GM12878 (cell line): ENCODE results near the gene ADAMTS14. TPM values are rescaled to one million over a fixed set of nuclear protein-coding genes. Genes with fewer than 3 reads are reported as not detected.
A peak's percentile ranks its signal among the peaks of the same experiment; 100 is the strongest.

Experiments used
- ATAC-seq: fragments of 200-7000 bp; cut with Tn5 transposase; 3 replicates; pipeline ENCODE4 v1.9.1; 2020; ENCODE audit warnings: mild to moderate bottlenecking, moderate library complexity
- BruUV-seq: library from RNA; stranded (reverse); fragments of 400-500 nt; replicated peaks from 2 replicates; lab custom pipeline; 2021; lab: Mats Ljungman, UMichigan
- CTCF ChIA-PET: fragments of 300-600 bp; sonication (Branson Sonifier 250); formaldehyde crosslinking; extraction: SDS; loops from one replicate; lab custom pipeline; 2021; ENCODE audit warnings: inconsistent platforms; lab: Yijun Ruan, JAX
- POLR2A ChIA-PET: fragments of 350-600 bp; formaldehyde crosslinking; extraction: SDS; loops from one replicate; lab custom pipeline; 2021; ENCODE audit warnings: inconsistent platforms; lab: Charles Lee
- RAD21 ChIA-PET: fragments of 300-600 bp; sonication (Branson Sonifier 250); formaldehyde crosslinking; loops from one replicate; lab custom pipeline; 2023; ENCODE audit warnings: antibody characterized with exemption; ENCODE audit not compliant: unreplicated experiment; lab: Charles Lee
- SMC1A ChIA-PET: fragments of 300-600 bp; sonication (Branson Sonifier 250); formaldehyde crosslinking; loops from one replicate; lab custom pipeline; 2023; ENCODE audit not compliant: unreplicated experiment, uncharacterized antibody; lab: Charles Lee
- DNase-seq: peaks from one replicate; pipeline ENCODE4 v3.0.0-alpha.2; 2011; ENCODE audit warnings: low read depth, low spot score
- FAIRE-seq: peaks from 3 replicates; lab custom pipeline; 2011; peaks lifted over from hg19 to GRCh38; lab: Jason Lieb, UNC
- H2AFZ ChIP-seq: 2 replicates; pipeline ENCODE4 v1.6.0; 2011; ENCODE audit warnings: low read depth, low read length, control low read depth; ENCODE audit not compliant: control insufficient read depth
- H3K27ac ChIP-seq: 2 replicates; pipeline ENCODE4 v1.5.1; 2011; ENCODE audit warnings: control low read depth; ENCODE audit not compliant: control insufficient read depth, insufficient read depth
- H3K27me3 ChIP-seq, 2 experiments: replicated peaks in 1 of 2; 2 replicates each; pipeline versions ENCODE4 v1.6.0 to v1.6.1; 2011; ENCODE audit warnings: low read length in 1 of 2; ENCODE audit not compliant: control insufficient read depth in 2 of 2, insufficient read depth in 2 of 2
- H3K36me3 ChIP-seq, 2 experiments: 2 replicates each; pipeline ENCODE4 v1.5.1; 2011; ENCODE audit warnings: low read length in 1 of 2; ENCODE audit not compliant: control insufficient read depth in 2 of 2, insufficient read depth in 2 of 2
- H3K4me1 ChIP-seq: 2 replicates; pipeline ENCODE4 v1.6.1; 2011; ENCODE audit warnings: mild to moderate bottlenecking, low read length, moderate library complexity, mixed read lengths; ENCODE audit not compliant: control insufficient read depth, insufficient read depth
- H3K4me2 ChIP-seq: 2 replicates; pipeline ENCODE4 v1.6.0; 2011; ENCODE audit warnings: control low read depth; ENCODE audit not compliant: control insufficient read depth, insufficient read depth
- H3K4me3 ChIP-seq: fragments of 200-600 bp; sonication (generic); 2 replicates; pipeline ENCODE4 v1.5.1; 2016
- H3K79me2 ChIP-seq: 2 replicates; pipeline ENCODE4 v1.6.0; 2011; ENCODE audit warnings: low read length; ENCODE audit not compliant: control insufficient read depth, insufficient read depth
- H3K9ac ChIP-seq: 2 replicates; pipeline ENCODE4 v1.8.0; 2011; ENCODE audit warnings: low read length, control low read depth, mixed read lengths; ENCODE audit not compliant: control insufficient read depth, insufficient read depth
- H3K9me3 ChIP-seq: replicated peaks from 3 replicates; pipeline ENCODE4 v1.5.1; 2011; ENCODE audit warnings: mild to moderate bottlenecking, low read length; ENCODE audit not compliant: control insufficient read depth, insufficient read depth
- H4K20me1 ChIP-seq: 2 replicates; pipeline ENCODE4 v1.6.0; 2011; ENCODE audit not compliant: control insufficient read depth, insufficient read depth
- ELK1 ChIP-seq: IDR thresholded peaks from 2 replicates; pipeline ENCODE4 v1.6.1; 2012; ENCODE audit warnings: low read depth, low read length, improper control_type of control experiment
- RAD21 ChIP-seq: IDR thresholded peaks from 2 replicates; pipeline ENCODE4 v1.6.1; 2011; ENCODE audit warnings: mild to moderate bottlenecking, low read depth, low read length, moderate library complexity; ENCODE audit not compliant: insufficient read depth
- SMC3 ChIP-seq: IDR thresholded peaks from 2 replicates; pipeline ENCODE4 v1.6.1; 2011; ENCODE audit warnings: low read length, improper control_type of control experiment, borderline replicate concordance
- SPI1 ChIP-seq: IDR thresholded peaks from 2 replicates; pipeline ENCODE4 v1.6.1; 2011; ENCODE audit warnings: low read depth, mild to moderate bottlenecking, low read length, moderate library complexity, borderline replicate concordance; ENCODE audit not compliant: insufficient read depth
- STAT3 ChIP-seq: IDR thresholded peaks from 2 replicates; pipeline ENCODE4 v1.6.1; 2011; ENCODE audit warnings: low read depth, low read length, improper control_type of control experiment
- TCF12 ChIP-seq: IDR thresholded peaks from 2 replicates; pipeline ENCODE4 v1.6.1; 2011; ENCODE audit warnings: low read depth, mild to moderate bottlenecking, low read length
- YY1 ChIP-seq: IDR thresholded peaks from 2 replicates; pipeline ENCODE4 v1.6.1; 2011; ENCODE audit warnings: low read depth, mild to moderate bottlenecking, low read length
- WGBS: methylation state at CpG from one replicate; pipeline ENCODE4 v1.1.6; 2016; ENCODE audit warnings: low lambda C conversion rate; ENCODE audit not compliant: insufficient replicate concordance, insufficient coverage; ENCODE audit errors: missing lambda C conversion rate; 5-methylcytosine and 5-hydroxymethylcytosine counted together
- in situ Hi-C: fragments of 300-500 bp; cut with MboI; formaldehyde crosslinking; loops from 9 replicates; pipeline ENCODE4 v1.14.3; 2018; ENCODE audit warnings: mixed read lengths
- intact Hi-C: fragments of 100-400 bp; cut with micrococcal nuclease; formaldehyde crosslinking; loops from one replicate; pipeline ENCODE4 v1.14.2; 2022; ENCODE audit not compliant: unreplicated experiment
- polyA plus RNA-seq, 11 experiments: library from polyadenylated mRNA; depleted of rRNA in 4 of 11; unstranded in 6 of 11; stranded (reverse) in 5 of 11; fragments of >200 nt; fragmentation: Nextera tagmentation in 4 of 11; fragmentation: Illumina TruSeq in 1 of 11; extraction: Ambion mirVana in 4 of 11; extraction: Trizol in 1 of 11; gene quantifications; 1 replicate in 1 of 11; 2 replicates in 10 of 11; pipeline versions ENCODE4 v1.2.1 to v1.2.3, GENCODE V29; 2011 to 2016; ENCODE audit warnings: inconsistent platforms in 2 of 11, missing spikeins in 2 of 11, low read depth in 1 of 11
- total RNA-seq, 4 experiments: library from RNA; depleted of rRNA in 3 of 4; stranded (reverse); fragments of >200 nt in 3 of 4; fragmentation: Illumina TruSeq in 1 of 4; extraction: Trizol in 1 of 4; gene quantifications; 2 replicates each; pipeline versions ENCODE4 v1.2.1 to v1.2.3, GENCODE V29; 2013 to 2021
- TF ChIP-seq, protein P1 (sequence below): fragments of 450-650 bp; IDR thresholded peaks from 2 replicates; pipeline ENCODE4 v1.6.1; 2018; ENCODE audit warnings: borderline replicate concordance, mild to moderate bottlenecking; ENCODE audit not compliant: partially characterized antibody
- TF ChIP-seq, protein P2 (sequence below): fragments of 450-650 bp; IDR thresholded peaks from 2 replicates; pipeline ENCODE4 v1.6.1; 2017; ENCODE audit warnings: mild to moderate bottlenecking, moderate library complexity
- TF ChIP-seq, protein P3 (sequence below), 3 experiments: IDR thresholded peaks in 2 of 3; conservative IDR thresholded peaks in 1 of 3; 2 replicates each; pipeline ENCODE4 v1.5.1; 2011; ENCODE audit warnings: low read depth in 3 of 3, low read length in 3 of 3, mild to moderate bottlenecking in 3 of 3, control low read depth in 2 of 3, moderate library complexity in 2 of 3, inconsistent platforms in 1 of 3, mixed read lengths in 1 of 3; ENCODE audit not compliant: control insufficient read depth in 2 of 3, insufficient read depth in 1 of 3; ENCODE audit errors: extremely low read depth in 1 of 3

Gene ADAMTS14
- total and polyA plus RNA-seq, 10 of the 15 experiments (the other 5 are each of a cell fraction or from before 2014, with no cell fraction given): 0.03 to 0.05 TPM; not detected in 8

- in situ Hi-C loops: no loop called here
- H3K27ac ChIP-seq: no peak overlapping the region
- 32% methylated on average over 7 of the region's 7 CpGs for WGBS
Measured at GRCh38 chr10:70758757-70759514, 86.6 kb downstream of the ADAMTS14 start.

More at GRCh38 chr10:70758757-70759514, 86.6 kb downstream of the ADAMTS14 start:
- no peak overlapping the region for H3K4me3 ChIP-seq
- no peaks in the 10 kb centered on the region for H3K9me3 ChIP-seq
- SMC1A ChIA-PET: interaction anchor here (0.6 to 6.7 kb wide), 13 partner anchors 10 to 328 kb away, joined by 3 to 45 read pairs (median 3); no protein-coding TSS in a partner anchor
- POLR2A ChIA-PET: no interaction called here
- intact Hi-C loops: loop anchor here (1.0 to 5.0 kb wide), 5 partner anchors 123 to 298 kb away; no protein-coding TSS in a partner anchor
- DNase-seq (peak; percentile 17), ATAC-seq (peak; percentile 80), FAIRE-seq (peak; percentile 93)
- H2AFZ ChIP-seq: no peak overlapping the region
- no peak overlapping the region for H3K4me2 ChIP-seq
- no peak overlapping the region for H3K9ac ChIP-seq
- no peaks in the 10 kb centered on the region for H4K20me1 ChIP-seq
- H3K27me3 ChIP-seq: no peaks in the 10 kb centered on the region; a peak in 2 of 4 replicates
- no peaks in the 10 kb centered on the region for H3K36me3 ChIP-seq
- H3K4me1 ChIP-seq: no peaks in the 10 kb centered on the region
- no TSS peak for BruUV-seq
- H3K79me2 ChIP-seq: no peaks in the 10 kb centered on the region
- RAD21 ChIA-PET: interaction anchor here (0.6 to 3.4 kb wide), 12 partner anchors 102 to 329 kb away, joined by 3 to 23 read pairs (median 4); no protein-coding TSS in a partner anchor
- peak; percentile 71 for TF ChIP-seq YY1
- no peak for TF ChIP-seq SPI1
- TF ChIP-seq, protein P1, sequence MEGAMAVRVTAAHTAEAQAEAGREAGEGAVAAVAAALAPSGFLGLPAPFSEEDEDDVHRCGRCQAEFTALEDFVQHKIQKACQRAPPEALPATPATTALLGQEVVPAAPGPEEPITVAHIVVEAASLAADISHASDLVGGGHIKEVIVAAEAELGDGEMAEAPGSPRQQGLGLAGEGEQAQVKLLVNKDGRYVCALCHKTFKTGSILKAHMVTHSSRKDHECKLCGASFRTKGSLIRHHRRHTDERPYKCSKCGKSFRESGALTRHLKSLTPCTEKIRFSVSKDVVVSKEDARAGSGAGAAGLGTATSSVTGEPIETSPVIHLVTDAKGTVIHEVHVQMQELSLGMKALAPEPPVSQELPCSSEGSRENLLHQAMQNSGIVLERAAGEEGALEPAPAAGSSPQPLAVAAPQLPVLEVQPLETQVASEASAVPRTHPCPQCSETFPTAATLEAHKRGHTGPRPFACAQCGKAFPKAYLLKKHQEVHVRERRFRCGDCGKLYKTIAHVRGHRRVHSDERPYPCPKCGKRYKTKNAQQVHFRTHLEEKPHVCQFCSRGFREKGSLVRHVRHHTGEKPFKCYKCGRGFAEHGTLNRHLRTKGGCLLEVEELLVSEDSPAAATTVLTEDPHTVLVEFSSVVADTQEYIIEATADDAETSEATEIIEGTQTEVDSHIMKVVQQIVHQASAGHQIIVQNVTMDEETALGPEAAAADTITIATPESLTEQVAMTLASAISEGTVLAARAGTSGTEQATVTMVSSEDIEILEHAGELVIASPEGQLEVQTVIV: no peak
- no peak for TF ChIP-seq ELK1
- TF ChIP-seq, protein P2, sequence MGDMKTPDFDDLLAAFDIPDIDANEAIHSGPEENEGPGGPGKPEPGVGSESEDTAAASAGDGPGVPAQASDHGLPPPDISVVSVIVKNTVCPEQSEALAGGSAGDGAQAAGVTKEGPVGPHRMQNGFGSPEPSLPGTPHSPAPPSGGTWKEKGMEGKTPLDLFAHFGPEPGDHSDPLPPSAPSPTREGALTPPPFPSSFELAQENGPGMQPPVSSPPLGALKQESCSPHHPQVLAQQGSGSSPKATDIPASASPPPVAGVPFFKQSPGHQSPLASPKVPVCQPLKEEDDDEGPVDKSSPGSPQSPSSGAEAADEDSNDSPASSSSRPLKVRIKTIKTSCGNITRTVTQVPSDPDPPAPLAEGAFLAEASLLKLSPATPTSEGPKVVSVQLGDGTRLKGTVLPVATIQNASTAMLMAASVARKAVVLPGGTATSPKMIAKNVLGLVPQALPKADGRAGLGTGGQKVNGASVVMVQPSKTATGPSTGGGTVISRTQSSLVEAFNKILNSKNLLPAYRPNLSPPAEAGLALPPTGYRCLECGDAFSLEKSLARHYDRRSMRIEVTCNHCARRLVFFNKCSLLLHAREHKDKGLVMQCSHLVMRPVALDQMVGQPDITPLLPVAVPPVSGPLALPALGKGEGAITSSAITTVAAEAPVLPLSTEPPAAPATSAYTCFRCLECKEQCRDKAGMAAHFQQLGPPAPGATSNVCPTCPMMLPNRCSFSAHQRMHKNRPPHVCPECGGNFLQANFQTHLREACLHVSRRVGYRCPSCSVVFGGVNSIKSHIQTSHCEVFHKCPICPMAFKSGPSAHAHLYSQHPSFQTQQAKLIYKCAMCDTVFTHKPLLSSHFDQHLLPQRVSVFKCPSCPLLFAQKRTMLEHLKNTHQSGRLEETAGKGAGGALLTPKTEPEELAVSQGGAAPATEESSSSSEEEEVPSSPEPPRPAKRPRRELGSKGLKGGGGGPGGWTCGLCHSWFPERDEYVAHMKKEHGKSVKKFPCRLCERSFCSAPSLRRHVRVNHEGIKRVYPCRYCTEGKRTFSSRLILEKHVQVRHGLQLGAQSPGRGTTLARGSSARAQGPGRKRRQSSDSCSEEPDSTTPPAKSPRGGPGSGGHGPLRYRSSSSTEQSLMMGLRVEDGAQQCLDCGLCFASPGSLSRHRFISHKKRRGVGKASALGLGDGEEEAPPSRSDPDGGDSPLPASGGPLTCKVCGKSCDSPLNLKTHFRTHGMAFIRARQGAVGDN: no peak
- no peak for TF ChIP-seq TCF12
- TF ChIP-seq, protein P3, sequence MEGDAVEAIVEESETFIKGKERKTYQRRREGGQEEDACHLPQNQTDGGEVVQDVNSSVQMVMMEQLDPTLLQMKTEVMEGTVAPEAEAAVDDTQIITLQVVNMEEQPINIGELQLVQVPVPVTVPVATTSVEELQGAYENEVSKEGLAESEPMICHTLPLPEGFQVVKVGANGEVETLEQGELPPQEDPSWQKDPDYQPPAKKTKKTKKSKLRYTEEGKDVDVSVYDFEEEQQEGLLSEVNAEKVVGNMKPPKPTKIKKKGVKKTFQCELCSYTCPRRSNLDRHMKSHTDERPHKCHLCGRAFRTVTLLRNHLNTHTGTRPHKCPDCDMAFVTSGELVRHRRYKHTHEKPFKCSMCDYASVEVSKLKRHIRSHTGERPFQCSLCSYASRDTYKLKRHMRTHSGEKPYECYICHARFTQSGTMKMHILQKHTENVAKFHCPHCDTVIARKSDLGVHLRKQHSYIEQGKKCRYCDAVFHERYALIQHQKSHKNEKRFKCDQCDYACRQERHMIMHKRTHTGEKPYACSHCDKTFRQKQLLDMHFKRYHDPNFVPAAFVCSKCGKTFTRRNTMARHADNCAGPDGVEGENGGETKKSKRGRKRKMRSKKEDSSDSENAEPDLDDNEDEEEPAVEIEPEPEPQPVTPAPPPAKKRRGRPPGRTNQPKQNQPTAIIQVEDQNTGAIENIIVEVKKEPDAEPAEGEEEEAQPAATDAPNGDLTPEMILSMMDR (IDR thresholded peaks at IDR 0.05 in 2 of 3, conservative IDR thresholded peaks at IDR 0.05 in 1 of 3; ENCODE audit: control insufficient read depth in 2 of 3, extremely low read depth in 1 of 3, insufficient read depth in 1 of 3, low read depth in 3 of 3, low read length in 3 of 3): peak; percentile 64 to 88 (median 67)
- TF ChIP-seq STAT3: no peak
- TF ChIP-seq SMC3: peak; percentile 93
- TF ChIP-seq RAD21: peak; percentile 88
- CTCF ChIA-PET: interaction anchor here (0.5 to 6.1 kb wide), 22 partner anchors 10 to 539 kb away, joined by 3 to 87 read pairs (median 4); no protein-coding TSS in a partner anchor
